Neural cell (in vitro differentiated cells): ENCODE results near the gene TLX1. TPM values are rescaled to one million over a fixed set of nuclear protein-coding genes. Genes with fewer than 3 reads are reported as not detected.

Experiments
- H2AFZ ChIP-seq: fragments of 200-600, 300-800 bp; sonication (generic), shearing (Covaris generic); 2 replicates; pipeline ENCODE4 v1.6.0; 2014; ENCODE audit warnings: low read depth, mild to moderate bottlenecking, antibody characterized with exemption, low read length, moderate library complexity
- H3F3A ChIP-seq: fragments of 200-600 bp; shearing (Covaris generic); 2 replicates; pipeline ENCODE4 v1.6.1; 2016; ENCODE audit warnings: mild to moderate bottlenecking, moderate library complexity, mixed read lengths, antibody characterized with exemption, low read length; ENCODE audit not compliant: insufficient read depth, poor library complexity, severe bottlenecking
- H3K27ac ChIP-seq: fragments of 200-600, 300-800 bp; sonication (generic), shearing (Covaris generic); 2 replicates; pipeline ENCODE4 v1.5.1; 2014; ENCODE audit warnings: mild to moderate bottlenecking, low read length, moderate library complexity
- H3K27me3 ChIP-seq: fragments of 300-800, 200-600 bp; sonication (generic), shearing (Covaris generic); 2 replicates; pipeline ENCODE4 v1.6.0; 2014; ENCODE audit warnings: mild to moderate bottlenecking, low read depth, low read length, moderate library complexity; ENCODE audit not compliant: insufficient read depth
- H3K36me3 ChIP-seq: fragments of 300-800, 200-600 bp; sonication (generic), shearing (Covaris generic); 2 replicates; pipeline ENCODE4 v1.5.1; 2014; ENCODE audit warnings: mild to moderate bottlenecking, antibody characterized with exemption, low read length, moderate library complexity; ENCODE audit not compliant: insufficient read depth
- H3K4me2 ChIP-seq: fragments of 300-800, 200-600 bp; sonication (generic), shearing (Covaris generic); 2 replicates; pipeline ENCODE4 v1.6.0; 2014; ENCODE audit warnings: mild to moderate bottlenecking, low read length
- H3K4me3 ChIP-seq: fragments of 300-800, 200-600 bp; sonication (generic), shearing (Covaris generic); 2 replicates; pipeline ENCODE4 v1.5.1; 2014; ENCODE audit warnings: mild to moderate bottlenecking, low read length, moderate library complexity
- H3K79me2 ChIP-seq: fragments of 200-600 bp; shearing (Covaris generic); replicated peaks from 2 replicates; pipeline ENCODE4 v1.6.0; 2014; ENCODE audit warnings: mild to moderate bottlenecking, low read length, moderate library complexity; ENCODE audit not compliant: insufficient read depth
- H3K9ac ChIP-seq: fragments of 300-800, 200-600 bp; sonication (generic), shearing (Covaris generic); 2 replicates; pipeline ENCODE4 v1.6.1; 2016; ENCODE audit warnings: mild to moderate bottlenecking, low read length, mixed read lengths
- H3K9me2 ChIP-seq: fragments of 200-600 bp; shearing (Covaris generic); 2 replicates; pipeline ENCODE4 v1.6.1; 2016; ENCODE audit warnings: mild to moderate bottlenecking, low read length, mixed read lengths; ENCODE audit not compliant: insufficient read depth
- H3K9me3 ChIP-seq: fragments of 200-600, 300-800 bp; sonication (generic), shearing (Covaris generic); 2 replicates; pipeline ENCODE4 v1.6.1; 2016; ENCODE audit warnings: mild to moderate bottlenecking, mixed run types, low read length, moderate library complexity, mixed read lengths
- H4K20me1 ChIP-seq: fragments of 200-600 bp; shearing (Covaris generic); 2 replicates; pipeline ENCODE4 v1.6.1; 2016; ENCODE audit warnings: mild to moderate bottlenecking, mixed run types; ENCODE audit not compliant: insufficient read depth
- CTCF ChIP-seq: fragments of 450-650 bp; IDR thresholded peaks from 2 replicates; pipeline ENCODE4 v1.5.1; 2014; ENCODE audit warnings: antibody characterized with exemption, mild to moderate bottlenecking, moderate library complexity; ENCODE audit not compliant: poor library complexity, severe bottlenecking
- EP300 ChIP-seq: fragments of 450-650 bp; conservative IDR thresholded peaks from 2 replicates; pipeline ENCODE4 v1.6.1; 2014; ENCODE audit warnings: antibody characterized with exemption, mild to moderate bottlenecking, moderate library complexity; ENCODE audit not compliant: poor library complexity, severe bottlenecking
- EZH2 ChIP-seq: fragments of 200-600, 300-800 bp; shearing (Covaris generic), sonication (generic); IDR thresholded peaks from 2 replicates; pipeline ENCODE4 v1.6.1; 2014; ENCODE audit warnings: antibody characterized with exemption, low read length, borderline replicate concordance, mild to moderate bottlenecking; ENCODE audit not compliant: insufficient read depth, poor library complexity, severe bottlenecking
- MXI1 ChIP-seq: fragments of 450-650 bp; conservative IDR thresholded peaks from 2 replicates; pipeline ENCODE4 v1.6.1; 2014; ENCODE audit warnings: antibody characterized with exemption, mild to moderate bottlenecking; ENCODE audit not compliant: poor library complexity, severe bottlenecking
- POLR2AphosphoS5 ChIP-seq: IDR thresholded peaks from 2 replicates; pipeline ENCODE4 v1.6.1; 2012
- RAD21 ChIP-seq: fragments of 450-650 bp; conservative IDR thresholded peaks from 2 replicates; pipeline ENCODE4 v1.6.1; 2014; ENCODE audit warnings: antibody characterized with exemption, mild to moderate bottlenecking, moderate library complexity
- SMC3 ChIP-seq: fragments of 450-650 bp; conservative IDR thresholded peaks from 2 replicates; pipeline ENCODE4 v1.6.1; 2014; ENCODE audit warnings: antibody characterized with exemption, mild to moderate bottlenecking, moderate library complexity; ENCODE audit not compliant: poor library complexity
- TAF1 ChIP-seq: IDR thresholded peaks from 2 replicates; pipeline ENCODE4 v1.6.1; 2012; ENCODE audit warnings: low read depth
- polyA plus RNA-seq: library from polyadenylated mRNA; depleted of rRNA; stranded (reverse); fragments of >200 nt; gene quantifications from 2 replicates; pipeline ENCODE4 v1.2.3, GENCODE V29; 2014
- TF ChIP-seq, protein P1 (sequence below): IDR thresholded peaks from 2 replicates; pipeline ENCODE4 v1.6.1; 2012; ENCODE audit warnings: borderline replicate concordance

The TLX1 gene
- polyA plus RNA-seq, 1 donor from 2014 or later = not detected

- no peaks in the 10 kb centered on the region for H3K9me2 ChIP-seq
- no peak overlapping the region for H3K4me2 ChIP-seq
- no peaks in the 10 kb centered on the region for H4K20me1 ChIP-seq
- H3F3A ChIP-seq = no peaks in the 10 kb centered on the region
- no peaks in the 10 kb centered on the region for H3K79me2 ChIP-seq
- H3K9ac ChIP-seq = no peak overlapping the region
- no peak overlapping the region for H2AFZ ChIP-seq
- H3K36me3 ChIP-seq = no peaks in the 10 kb centered on the region
- H3K27ac ChIP-seq = no peak overlapping the region
- no peak overlapping the region for H3K4me3 ChIP-seq
- no peak for TF ChIP-seq EP300
- peaks cover 100% of the 10 kb centered on the region for H3K27me3 ChIP-seq
- H3K9me3 ChIP-seq = no peaks in the 10 kb centered on the region
Measured at GRCh38 chr10:101136007-101136707, 5.1 kb downstream of the TLX1 start.

DNA sequence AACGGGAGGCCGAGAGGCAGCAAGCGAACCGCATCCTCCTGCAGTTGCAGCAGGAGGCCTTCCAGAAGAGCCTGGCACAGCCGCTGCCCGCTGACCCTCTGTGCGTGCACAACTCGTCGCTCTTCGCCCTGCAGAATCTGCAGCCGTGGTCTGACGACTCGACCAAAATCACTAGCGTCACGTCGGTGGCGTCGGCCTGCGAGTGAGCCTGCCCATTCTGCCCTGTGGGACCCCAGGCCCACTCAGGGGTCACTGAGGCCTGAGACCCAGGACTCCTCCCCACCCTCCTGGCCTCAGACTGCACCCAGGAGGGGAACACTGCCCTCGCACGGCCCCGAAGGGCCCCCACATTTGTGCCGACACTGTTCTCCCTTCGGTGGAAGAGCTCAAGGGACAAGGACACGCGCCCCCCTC, 5.6 kb downstream of the TLX1 start:
- H3K9me2 ChIP-seq = no peaks in the 10 kb centered on the region
- no peaks in the 10 kb centered on the region for H3K79me2 ChIP-seq
- no peak overlapping the region for H3K27ac ChIP-seq
- peaks cover 100% of the 10 kb centered on the region for H3K27me3 ChIP-seq
- TF ChIP-seq, protein P1, sequence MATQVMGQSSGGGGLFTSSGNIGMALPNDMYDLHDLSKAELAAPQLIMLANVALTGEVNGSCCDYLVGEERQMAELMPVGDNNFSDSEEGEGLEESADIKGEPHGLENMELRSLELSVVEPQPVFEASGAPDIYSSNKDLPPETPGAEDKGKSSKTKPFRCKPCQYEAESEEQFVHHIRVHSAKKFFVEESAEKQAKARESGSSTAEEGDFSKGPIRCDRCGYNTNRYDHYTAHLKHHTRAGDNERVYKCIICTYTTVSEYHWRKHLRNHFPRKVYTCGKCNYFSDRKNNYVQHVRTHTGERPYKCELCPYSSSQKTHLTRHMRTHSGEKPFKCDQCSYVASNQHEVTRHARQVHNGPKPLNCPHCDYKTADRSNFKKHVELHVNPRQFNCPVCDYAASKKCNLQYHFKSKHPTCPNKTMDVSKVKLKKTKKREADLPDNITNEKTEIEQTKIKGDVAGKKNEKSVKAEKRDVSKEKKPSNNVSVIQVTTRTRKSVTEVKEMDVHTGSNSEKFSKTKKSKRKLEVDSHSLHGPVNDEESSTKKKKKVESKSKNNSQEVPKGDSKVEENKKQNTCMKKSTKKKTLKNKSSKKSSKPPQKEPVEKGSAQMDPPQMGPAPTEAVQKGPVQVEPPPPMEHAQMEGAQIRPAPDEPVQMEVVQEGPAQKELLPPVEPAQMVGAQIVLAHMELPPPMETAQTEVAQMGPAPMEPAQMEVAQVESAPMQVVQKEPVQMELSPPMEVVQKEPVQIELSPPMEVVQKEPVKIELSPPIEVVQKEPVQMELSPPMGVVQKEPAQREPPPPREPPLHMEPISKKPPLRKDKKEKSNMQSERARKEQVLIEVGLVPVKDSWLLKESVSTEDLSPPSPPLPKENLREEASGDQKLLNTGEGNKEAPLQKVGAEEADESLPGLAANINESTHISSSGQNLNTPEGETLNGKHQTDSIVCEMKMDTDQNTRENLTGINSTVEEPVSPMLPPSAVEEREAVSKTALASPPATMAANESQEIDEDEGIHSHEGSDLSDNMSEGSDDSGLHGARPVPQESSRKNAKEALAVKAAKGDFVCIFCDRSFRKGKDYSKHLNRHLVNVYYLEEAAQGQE = no peak
- TF ChIP-seq CTCF (no peak), EP300 (no peak), RAD21 (no peak), MXI1 (no peak), EZH2 (no peak), POLR2AphosphoS5 (no peak), TAF1 (no peak), SMC3 (no peak)
- H3K9ac ChIP-seq = no peak overlapping the region
- H3K4me3 ChIP-seq = no peak overlapping the region
- no peaks in the 10 kb centered on the region for H4K20me1 ChIP-seq
- H3K4me2 ChIP-seq = no peak overlapping the region
- H3K9me3 ChIP-seq = no peaks in the 10 kb centered on the region
- H3F3A ChIP-seq = no peaks in the 10 kb centered on the region
- H3K36me3 ChIP-seq = no peaks in the 10 kb centered on the region
- H2AFZ ChIP-seq = no peak overlapping the region

GRCh38 chr10:101137271-101137670, 6.2 kb downstream of the TLX1 start:
- Histone ChIP-seq H3F3A (no peaks in the 10 kb centered on the region), H4K20me1 (no peaks in the 10 kb centered on the region), H3K36me3 (no peaks in the 10 kb centered on the region), H3K27ac (no peak overlapping the region), H3K9ac (no peak overlapping the region), H3K79me2 (no peaks in the 10 kb centered on the region), H3K4me3 (no peak overlapping the region), H3K4me2 (no peak overlapping the region), H3K9me3 (no peaks in the 10 kb centered on the region), H3K27me3 (peaks cover 100% of the 10 kb centered on the region), H2AFZ (no peak overlapping the region), H3K9me2 (no peaks in the 10 kb centered on the region)
- TF ChIP-seq POLR2AphosphoS5 (no peak), RAD21 (no peak), CTCF (no peak), SMC3 (no peak), EZH2 (no peak), MXI1 (no peak), EP300 (no peak), TAF1 (no peak)
- TF ChIP-seq, protein P1 = no peak
